Posterior vena cava (tissue), 2 donors: ENCODE data around the gene COL4A2. TPM values are rescaled to one million over a fixed set of nuclear protein-coding genes. Genes with fewer than 3 reads are reported as not detected.
A peak's percentile ranks its signal among the peaks of the same experiment; 100 is the strongest.

Experiments used
- DNase-seq: peaks from one replicate; pipeline ENCODE4 v3.0.0-alpha.2; 2020; ENCODE audit warnings: low spot score
- intact Hi-C, 2 donors: fragments of 100-400 bp; cut with DNase I; formaldehyde crosslinking; loops; one replicate each; pipeline versions ENCODE4 v1.14.1 to v1.14.2; 2022 to 2023
- total RNA-seq, 2 donors: library from RNA; stranded (reverse); fragmentation: NEBNext Ultra II Directional; extraction: Animal tissue kit (Norgen Biotek cat#: 25700); gene quantifications; one replicate each; pipeline ENCODE4 v1.2.1, GENCODE V29; 2021
- donor health status: DM: yes; HTN: yes; CAD: no.
- donor health status: DM: yes; HTN: yes; CAD: no.

COL4A2 gene
- total RNA-seq, 2 donors from 2014 or later: 816 to 963 TPM

DNA sequence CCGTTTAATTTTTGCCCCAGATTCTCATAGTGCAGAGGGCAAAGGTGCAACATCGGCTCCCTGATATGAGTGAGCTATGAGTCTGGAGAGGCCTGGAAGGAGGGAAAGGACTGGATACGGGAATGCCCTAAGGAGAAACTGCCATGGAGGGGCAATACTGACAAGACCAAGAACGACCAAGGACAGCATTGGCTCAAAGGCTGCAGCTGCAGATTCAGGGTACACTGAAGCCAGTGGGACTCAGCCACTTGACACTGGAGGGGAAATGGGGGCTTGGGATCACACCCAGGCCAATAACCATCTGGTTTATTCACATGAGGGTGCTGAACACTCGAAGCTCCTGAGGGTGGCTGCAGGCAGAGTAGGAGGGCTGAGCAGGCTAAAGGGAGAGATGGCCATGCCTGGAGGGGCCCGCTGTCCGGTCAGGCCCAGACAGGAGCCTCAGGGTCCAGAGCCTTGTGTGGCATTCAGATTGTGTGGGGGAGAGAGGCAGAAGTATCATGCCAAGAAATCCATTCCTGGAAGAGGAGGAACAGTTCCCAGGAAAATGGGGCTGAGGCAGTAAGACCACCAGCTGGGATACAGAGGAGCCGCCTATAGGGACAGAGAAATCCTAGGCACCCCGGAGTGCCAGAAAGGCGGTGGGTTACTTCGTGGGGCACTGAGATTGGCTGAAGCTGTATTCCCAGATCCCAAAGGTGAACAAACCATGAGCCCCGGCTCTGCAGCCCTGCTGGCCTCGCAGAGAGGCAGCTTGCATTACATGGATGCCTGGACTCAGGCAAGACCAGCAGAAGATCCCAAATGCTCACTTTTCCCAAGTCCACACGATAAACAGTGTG is 20.9 kb upstream of the COL4A2 start:
- DNase-seq: peak; percentile 78
- intact Hi-C loops: no loop called here

DNA sequence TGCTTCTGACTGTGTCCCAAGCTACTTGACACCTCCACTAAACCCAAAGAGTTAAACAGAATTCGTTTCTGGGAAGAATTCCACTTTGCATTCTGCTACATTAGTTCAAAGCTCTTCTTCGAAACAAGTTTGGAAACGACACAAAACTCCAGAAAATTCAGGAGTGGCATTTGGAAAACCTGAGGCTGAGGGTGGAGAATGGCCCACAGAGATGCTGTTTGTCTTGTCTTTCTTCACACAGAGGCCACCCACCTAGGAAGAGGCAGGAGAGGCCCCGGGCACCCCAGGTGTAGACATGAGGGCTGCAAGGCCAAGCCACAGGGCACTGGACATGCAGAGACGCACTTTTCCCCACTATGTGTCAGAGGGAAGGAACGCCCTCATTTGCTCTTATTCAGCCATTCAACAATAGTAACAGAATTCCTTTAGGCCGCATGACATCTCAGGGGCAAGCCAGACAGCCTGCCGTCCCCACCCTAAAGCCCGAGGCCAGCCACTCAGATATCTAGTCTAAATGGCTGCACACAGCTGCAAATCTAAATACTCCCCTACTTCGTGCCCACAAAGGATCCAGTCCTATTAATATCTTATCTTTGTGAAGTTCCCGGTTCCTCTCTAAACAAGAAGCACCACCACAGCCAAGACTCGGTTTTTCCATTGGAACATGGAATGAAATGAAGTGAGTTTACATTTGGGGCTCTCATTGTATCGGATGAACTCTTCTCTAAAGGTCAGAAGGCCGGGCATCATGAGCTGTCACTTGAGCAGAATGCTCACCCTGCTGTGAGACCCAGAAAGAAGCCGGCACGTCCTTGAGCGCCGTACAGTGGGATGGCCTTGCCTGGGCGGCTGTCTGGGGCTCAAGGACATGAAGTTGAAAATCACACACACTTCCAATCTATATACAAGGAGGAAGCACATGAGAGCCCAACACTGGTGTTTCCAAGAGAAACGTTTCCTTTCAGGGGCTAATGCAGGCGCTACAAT is 20.0 kb upstream of the COL4A2 start:
- peak; percentile 45 for DNase-seq
- intact Hi-C loops: no loop called here

DNA sequence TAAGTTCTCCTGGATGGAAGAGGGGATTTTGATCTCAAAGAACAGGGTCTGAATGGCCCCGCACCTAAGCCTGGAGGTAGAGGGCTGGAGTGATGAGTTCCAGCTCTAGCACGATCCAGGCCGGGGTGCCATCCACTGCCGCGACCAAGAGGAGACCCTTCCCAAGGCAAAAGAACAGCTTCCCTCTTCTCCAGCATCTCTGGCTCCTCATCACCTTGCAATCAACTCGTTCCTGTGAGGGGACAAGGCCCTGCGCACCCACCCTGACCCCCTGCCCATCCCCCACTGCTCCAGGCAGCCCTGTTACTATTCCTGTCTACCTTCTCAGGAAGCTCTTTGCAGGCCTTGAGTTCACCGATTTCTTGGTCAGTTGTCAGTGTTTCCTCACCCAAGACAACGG is 17.9 kb upstream of the COL4A2 start:
- DNase-seq: no peak
- intact Hi-C loops: no loop called here

DNA sequence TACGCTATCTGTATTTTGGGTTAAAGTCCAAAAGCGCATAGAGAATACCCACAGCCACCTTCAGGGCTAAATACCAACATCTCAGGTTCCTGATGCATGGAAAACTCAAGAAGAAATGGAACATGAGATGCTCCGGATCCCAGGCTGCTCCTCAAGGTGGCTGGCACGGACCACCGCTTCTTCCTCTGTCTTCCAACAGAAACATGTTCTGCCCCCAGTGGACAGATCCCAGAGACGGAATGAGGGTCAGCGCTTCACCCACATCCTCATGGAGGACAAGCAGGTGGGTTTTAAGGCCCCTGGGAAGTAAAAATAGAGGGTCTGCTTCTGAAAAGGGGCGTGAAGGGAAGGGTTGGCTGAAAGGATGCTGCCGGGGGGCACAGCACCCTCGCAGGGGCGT is 17.4 kb upstream of the COL4A2 start:
- intact Hi-C loops: no loop called here
- DNase-seq: no peak

DNA sequence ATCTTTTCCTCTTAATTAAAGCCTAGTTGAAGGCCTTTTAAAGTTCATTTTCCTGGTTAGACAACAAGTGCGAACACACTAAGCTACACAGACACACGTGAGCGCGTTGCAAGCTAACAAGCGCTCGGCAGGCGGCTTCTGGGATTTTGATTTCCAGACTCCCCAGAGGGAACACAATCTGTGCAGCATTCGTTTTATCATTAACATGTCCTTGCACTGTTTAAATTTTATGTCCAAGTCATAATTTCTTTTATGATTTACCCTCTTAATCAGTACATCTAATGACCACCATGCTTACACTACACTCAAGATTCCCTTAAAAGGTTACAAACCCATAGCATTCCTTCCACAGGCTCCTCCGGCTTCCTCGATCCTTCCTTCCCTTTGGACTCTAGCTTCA is 16.9 kb upstream of the COL4A2 start:
- intact Hi-C loops: no loop called here
- DNase-seq: no peak

DNA sequence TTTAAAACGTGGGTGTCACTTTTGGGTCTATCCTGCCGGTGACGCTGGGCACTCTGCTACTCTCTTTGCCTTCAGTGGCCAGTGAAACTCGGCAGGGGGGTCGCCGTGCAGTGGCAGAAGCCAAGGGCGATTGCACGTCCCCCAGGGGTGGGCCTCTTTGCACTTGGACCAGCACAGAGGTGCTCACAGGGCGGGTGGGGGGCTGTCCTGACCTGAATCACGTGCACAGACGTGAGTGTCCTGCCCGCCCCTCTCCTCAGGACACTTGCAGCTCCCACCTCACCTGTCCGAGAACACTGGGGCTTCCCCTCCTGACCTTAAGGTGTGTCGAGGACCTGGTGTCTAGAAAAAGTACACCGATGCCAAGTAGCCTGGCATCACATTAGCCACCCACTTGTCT is 16.3 kb upstream of the COL4A2 start:
- no peak for DNase-seq

DNA sequence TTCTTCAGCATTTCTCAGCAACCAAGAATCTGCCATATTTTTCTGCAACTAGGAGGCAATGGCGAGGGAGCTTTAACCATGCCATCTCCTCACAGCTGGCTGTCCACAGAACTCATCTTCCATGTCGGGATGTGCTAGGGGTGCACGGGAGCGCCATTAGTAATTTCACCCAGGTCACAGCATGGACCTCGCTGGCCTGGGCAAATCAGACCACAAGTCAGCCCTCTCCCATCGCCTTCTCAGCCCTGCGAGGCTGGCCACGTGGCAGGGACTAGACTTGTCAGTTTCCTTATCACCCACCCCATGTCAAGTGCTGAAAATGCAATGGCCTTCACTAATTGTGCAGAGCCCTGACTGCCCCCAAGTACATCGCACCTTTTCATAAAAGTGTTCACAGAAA is 15.8 kb upstream of the COL4A2 start:
- peak; percentile 62 for DNase-seq
- intact Hi-C loops: no loop called here

More for the DNA sequence above, 16.3 kb upstream of the COL4A2 start:
- intact Hi-C loops: no loop called here

DNA sequence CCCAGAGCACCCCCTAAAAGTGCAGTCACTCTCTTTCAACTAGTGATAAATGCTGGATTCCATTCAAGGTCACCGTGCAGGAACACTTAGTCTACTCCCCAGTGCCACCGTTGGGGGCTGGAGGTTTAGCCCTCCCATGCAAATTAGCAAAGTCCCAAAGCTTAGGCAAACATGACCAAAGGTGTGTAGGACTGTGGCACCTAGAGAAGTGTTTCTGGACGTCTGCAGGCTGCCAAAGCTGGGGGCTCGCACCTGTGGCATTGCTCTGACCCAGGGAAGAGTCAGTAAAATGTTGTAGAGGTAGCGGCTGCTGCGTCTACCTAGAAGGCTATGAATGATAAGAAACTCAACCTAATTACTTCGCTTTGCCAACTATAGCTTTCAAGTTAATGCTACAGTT is 14.0 kb upstream of the COL4A2 start:
- intact Hi-C loops: no loop called here

DNA sequence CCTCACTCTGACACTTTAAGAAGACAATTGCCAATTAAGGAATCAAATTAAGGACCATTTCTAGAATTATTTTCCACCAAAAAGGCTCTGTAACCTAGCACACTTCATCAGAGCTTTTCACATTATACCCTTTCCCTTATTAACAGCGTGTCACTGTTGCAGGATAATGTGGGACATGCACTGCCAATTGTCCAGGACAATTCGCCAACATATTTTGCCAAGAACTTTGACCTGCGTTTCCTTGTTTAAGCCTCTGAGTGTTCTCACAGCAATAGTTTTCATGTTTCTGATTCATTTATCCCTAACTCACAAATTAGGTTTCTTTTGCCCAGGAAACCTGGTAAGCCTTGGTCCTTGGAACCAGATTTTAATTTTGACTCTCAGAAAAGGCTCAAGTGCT is 13.4 kb upstream of the COL4A2 start:
- intact Hi-C loops: no loop called here
- no peak for DNase-seq

More for the DNA sequence above, 14.0 kb upstream of the COL4A2 start:
- DNase-seq: peak; percentile 52

DNA sequence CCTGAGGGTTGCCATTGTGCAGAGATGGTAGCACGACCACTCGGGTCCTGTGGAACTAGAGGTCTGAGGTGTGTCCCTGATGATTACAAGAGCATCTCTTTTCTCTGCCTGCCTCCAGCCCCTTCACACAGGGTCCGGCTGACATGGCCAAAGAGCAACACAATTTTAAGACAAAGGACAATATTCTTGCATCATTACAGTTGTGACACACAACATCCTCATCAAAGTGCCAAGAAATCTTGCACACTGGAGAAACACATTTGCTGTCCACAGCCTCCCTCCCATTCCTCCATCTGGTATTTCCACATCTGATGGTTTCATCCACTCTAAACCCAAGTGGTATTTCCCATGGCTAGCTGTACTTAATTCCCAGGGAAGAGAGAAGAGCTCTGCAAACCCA is 12.9 kb upstream of the COL4A2 start:
- peak; percentile 45 for DNase-seq
- intact Hi-C loops: no loop called here

DNA sequence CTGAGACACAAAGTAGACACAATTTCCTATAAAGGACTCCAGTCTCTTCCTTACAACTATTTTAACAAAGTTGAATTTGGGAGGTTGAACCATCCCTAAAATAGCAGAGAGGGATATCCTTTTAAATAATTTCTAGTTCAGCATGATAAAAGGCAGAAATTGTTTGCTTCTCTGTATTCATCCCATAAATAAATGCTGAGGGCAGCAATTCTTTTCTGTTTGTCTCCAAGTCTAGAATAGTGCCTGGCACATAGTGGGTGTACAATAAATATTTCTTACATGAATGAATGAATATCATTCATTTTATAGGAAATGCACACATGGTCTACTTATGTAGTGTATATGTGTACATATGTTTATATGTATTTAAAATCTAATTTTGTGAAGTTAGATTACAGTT is 12.5 kb upstream of the COL4A2 start:
- intact Hi-C loops: no loop called here
- no peak for DNase-seq

DNA sequence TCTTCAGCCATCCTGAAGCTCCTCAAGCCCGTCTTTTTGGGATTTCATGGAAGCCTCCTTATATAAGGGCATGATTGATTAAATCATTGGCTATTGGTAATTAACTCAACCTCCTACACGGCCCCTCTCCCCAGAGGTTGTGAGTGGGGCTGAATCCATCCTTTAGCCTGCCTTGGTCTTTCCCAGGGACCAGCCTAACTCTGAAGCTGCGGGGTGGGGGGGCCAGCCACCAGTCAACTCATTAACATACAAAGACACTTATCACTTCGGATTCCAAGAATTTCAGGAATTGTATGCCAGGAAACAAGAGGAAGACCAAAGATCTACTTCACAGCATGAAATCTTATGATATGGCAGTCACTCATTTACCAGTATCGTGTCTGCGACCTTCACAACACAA is 10.1 kb upstream of the COL4A2 start:
- DNase-seq: no peak
- intact Hi-C loops: no loop called here

DNA sequence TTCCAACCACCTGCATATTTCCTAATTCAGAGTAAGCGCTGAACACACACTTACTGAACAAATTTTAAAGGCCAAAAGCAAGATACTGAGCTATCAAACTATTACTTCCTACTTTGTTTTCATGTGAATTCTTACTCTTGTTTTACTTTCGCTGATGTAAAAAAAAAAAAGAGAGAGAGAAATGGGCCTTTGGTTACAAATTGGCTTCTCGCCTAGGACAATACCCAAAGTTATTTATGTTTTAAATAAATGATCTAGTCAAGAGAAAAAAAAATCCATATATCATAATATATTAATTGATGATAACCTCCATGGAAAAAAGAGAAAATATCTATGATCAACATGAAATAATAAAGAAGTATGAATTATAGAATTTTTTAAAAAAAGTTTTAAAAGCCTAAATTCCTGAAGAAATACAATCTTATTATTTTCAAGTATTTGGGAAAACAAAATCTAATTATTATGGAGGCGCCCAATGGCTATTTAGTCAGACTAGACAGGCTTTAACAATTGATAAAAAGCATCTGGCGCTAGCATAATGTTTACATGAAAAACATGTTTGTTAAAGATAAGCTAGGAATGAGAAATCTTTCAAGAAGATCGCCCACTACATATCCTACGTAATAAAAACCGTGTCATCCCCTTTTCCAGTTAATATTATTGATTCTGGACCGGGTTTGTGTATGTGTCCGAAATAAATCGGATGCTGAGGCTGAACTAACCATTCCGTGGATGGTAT is 9.1 kb upstream of the COL4A2 start:
- intact Hi-C loops: no loop called here
- DNase-seq: no peak

DNA sequence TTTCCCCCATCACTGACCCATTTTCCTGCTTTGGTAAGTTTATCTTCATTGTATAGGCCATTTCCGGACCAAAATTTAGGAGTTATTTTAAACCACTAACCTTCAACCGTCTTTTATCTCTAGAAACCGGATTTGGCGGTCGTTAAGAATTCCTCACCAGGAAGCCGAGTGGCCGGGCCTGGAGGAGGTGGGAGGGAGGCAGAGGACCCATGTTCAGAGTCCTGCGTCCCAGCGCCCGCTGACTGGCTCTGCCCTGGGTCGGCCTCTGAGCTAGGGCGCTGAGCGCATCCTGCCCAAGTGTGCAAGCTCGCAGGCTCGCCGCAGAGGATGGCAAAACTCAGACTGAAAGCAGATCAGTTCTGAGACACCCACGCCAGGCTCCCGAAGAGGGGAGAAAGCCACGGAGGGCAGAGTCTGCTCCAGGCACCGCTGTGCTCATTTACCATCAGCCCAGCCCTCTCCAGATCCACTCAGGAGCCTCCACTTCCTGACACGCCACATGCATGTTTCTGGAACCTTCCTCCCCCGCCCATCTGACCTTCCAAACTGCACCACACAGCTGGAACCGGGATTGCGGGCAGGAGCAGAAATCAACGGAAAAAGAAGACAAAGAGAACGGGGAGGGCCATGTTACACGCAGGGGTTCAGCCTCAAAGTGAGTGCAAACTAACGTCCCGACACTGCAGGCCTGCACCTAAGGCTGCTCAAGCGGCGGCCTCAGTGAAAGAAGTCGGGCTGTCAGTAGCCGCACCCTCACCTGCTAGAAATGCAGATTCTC is 8.4 kb upstream of the COL4A2 start:
- DNase-seq: no peak
- intact Hi-C loops: no loop called here

DNA sequence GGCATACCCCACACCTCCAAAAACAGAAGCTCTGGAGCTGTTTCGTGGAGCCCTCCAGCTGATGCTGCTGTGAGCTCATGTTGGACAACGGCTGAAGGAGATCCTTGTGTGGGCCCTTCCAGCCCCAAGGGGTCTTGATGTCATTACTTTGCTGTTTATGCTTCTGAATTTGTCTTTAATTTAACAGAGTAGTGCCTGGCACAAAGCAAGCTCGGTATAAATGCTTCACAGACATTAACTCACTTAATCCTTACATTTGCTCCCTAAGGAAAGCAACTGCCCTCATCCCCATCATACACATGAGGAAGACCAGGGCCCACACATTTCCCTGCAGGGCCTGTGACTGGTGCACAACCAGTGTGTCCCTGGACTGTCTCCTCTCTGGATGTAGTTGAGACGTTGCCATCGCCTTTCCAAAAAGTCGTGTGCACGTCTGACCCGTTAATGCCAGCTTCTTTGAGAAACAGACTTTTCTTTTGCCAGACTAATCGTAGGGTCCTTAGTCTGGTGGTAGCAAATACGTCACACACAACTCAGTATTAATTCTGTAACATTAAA is 7.7 kb upstream of the COL4A2 start:
- DNase-seq: no peak
- intact Hi-C loops: no loop called here

DNA sequence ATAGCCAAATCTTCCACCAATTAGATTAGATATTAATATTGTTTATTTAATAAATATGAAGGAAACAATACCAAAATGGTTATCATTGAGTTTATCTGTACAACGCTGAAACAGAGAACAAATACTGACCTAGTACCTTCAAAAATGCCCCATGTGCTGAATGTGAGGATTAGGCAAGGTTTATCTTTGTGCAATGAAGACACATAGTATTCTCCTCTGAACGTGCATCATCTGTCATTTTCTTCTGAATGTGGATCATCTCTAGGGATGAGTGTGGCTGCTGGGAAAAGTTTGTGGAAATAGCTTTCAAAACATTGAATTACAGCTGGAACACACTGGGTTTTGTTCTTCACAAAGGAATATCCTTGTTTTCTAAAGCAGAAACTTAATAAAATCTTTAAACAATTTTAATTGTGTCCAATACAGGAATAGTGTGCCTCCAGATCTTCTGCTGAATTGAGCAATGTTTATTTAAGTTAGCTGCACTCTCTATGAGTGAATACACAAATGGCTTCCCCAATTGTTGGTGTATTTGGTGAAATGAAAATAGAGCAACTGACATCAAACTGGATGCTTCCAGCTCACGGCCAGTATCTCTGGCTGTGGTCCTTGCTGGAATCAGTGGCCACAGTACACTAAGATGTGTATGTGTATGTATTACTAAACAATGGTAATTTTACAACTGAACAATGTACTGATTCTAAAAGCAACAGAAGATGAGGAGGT is 6.8 kb upstream of the COL4A2 start:
- intact Hi-C loops: loop anchor here in 1 of 2 donors (2.0 kb wide), 1 partner anchor 37 kb away; no protein-coding TSS in a partner anchor
- no peak for DNase-seq

DNA sequence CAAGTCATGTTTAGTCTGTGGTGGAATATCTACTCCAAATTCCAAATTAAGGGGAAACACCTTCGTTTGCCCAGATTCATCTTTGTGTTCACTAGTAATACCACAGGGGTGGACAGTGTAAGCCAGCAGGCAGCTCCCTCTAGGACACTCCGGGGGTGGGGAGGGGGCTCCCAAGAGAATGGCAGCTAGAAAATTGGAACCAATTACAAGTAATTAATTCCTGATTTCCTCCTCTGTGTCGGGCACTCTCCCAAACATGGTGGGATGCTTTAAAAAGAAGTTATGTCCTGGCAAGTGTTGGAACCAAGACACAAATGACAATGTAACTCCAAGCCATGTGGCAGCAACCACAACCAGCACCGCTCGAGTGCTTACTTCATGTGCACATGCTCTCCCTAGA is 6.0 kb upstream of the COL4A2 start:
- intact Hi-C loops: loop anchor here in 1 of 2 donors (2.0 kb wide), 1 partner anchor 38 kb away; no protein-coding TSS in a partner anchor
- no peak for DNase-seq
